ENCODE data around the gene ZBTB32.

DNA sequence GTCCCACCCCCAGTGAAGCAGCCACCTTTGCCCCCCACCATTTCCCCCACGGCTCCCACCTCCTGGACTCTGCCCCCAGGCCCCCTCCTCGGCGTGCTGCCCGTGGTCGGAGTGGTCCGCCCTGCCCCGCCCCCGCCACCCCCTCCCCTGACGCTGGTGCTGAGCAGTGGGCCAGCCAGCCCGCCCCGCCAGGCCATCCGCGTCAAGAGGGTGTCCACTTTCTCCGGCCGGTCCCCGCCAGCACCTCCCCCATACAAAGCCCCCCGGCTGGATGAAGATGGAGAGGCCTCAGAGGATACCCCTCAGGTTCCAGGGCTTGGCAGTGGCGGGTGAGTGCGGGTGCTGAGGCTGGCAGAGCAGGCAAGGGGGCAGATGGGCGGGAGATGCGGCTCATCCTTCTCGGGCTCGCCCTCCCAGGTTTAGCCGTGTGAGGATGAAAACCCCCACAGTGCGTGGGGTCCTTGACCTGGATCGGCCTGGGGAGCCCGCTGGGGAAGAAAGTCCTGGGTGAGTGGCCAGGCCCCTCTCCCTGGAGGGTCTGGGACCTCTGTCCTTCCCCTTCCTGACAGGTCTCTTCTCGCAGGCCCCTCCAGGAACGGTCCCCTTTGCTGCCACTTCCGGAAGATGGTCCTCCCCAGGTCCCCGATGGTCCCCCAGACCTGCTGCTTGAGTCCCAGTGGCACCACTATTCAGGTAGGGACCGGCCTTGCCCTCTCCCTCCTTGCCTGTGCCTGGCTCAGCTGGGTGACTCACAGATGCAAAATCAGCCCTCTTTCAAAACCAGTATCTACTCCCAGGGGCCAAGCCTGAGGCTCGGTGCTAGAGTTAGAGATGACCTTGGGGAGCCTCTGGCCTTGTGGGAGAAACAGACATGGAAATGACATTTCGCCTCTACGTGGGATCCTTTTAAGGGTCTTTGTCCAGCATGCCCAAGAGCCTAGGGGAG lies 29.1 kb downstream of the ZBTB32 start:
- TF ChIP-seq, protein P1, sequence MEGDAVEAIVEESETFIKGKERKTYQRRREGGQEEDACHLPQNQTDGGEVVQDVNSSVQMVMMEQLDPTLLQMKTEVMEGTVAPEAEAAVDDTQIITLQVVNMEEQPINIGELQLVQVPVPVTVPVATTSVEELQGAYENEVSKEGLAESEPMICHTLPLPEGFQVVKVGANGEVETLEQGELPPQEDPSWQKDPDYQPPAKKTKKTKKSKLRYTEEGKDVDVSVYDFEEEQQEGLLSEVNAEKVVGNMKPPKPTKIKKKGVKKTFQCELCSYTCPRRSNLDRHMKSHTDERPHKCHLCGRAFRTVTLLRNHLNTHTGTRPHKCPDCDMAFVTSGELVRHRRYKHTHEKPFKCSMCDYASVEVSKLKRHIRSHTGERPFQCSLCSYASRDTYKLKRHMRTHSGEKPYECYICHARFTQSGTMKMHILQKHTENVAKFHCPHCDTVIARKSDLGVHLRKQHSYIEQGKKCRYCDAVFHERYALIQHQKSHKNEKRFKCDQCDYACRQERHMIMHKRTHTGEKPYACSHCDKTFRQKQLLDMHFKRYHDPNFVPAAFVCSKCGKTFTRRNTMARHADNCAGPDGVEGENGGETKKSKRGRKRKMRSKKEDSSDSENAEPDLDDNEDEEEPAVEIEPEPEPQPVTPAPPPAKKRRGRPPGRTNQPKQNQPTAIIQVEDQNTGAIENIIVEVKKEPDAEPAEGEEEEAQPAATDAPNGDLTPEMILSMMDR (conservative IDR thresholded peaks at IDR 0.05) = no peak
- TF ChIP-seq EZH2 (IDR thresholded peaks at IDR 0.05; ENCODE audit: low read depth) = no peak
